ENCODE results near the gene PGLYRP1. TPM values are rescaled to one million over a fixed set of nuclear protein-coding genes. Genes with fewer than 3 reads are reported as not detected.

Gene PGLYRP1
- total and polyA plus RNA-seq, 4 donors, result 0.25 to 13.9 (median 0.76) TPM

DNA sequence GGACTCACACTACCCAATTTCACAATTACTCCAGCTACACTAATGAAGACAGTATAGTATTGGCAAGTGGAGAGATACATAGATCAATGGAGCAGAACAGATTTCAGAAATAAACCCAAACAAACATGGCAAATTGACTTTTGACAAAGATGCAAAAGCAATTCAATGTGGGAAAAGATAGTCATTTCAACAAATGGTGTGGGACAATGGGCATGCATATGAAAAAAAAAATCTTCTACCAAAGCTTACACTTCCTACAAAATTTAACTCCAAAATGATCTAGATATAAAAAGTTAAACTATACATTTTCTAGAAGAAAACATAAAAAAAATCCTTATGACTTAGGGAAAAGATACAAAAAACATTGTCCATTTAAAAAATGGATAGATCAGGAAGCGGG lies 20.7 kb upstream of the PGLYRP1 start:
- Histone ChIP-seq H3K4me3 (ENCODE audit: low read depth in 1 of 3, low read length in 3 of 3) (no peak overlapping the region), H3K9ac (ENCODE audit: low read depth in 1 of 2, low read length in 2 of 2) (no peak overlapping the region), H3K36me3 (ENCODE audit: control insufficient read depth in 4 of 4, insufficient read depth in 3 of 4, low read depth in 1 of 4, low read length in 3 of 4) (no peaks in the 10 kb centered on the region), H3K9me3 (ENCODE audit: control insufficient read depth in 4 of 4, low read length in 3 of 4) (peaks cover 2 to 5% (median 2%) of the 10 kb centered on the region in 4 donors), H3K27ac (ENCODE audit: low read depth in 1 of 2, low read length in 2 of 2) (no peak overlapping the region), H3K27me3 (ENCODE audit: control insufficient read depth in 4 of 4, insufficient read depth in 4 of 4, low read length in 3 of 4) (peaks cover 0 to 8% (median 1%) of the 10 kb centered on the region in 4 donors), H3K4me1 (ENCODE audit: control insufficient read depth in 4 of 4, insufficient read depth in 4 of 4, low read length in 3 of 4) (no peaks in the 10 kb centered on the region)
- DNase-seq (ENCODE audit: low spot score), result no peak
- TF ChIP-seq FOXA2 (IDR thresholded peaks at IDR 0.05), result no peak
- TF ChIP-seq NR2F2 (IDR thresholded peaks at IDR 0.05), result no peak
- TF ChIP-seq HNF4A (conservative IDR thresholded peaks at IDR 0.05), result no peak
- TF ChIP-seq, protein P1, sequence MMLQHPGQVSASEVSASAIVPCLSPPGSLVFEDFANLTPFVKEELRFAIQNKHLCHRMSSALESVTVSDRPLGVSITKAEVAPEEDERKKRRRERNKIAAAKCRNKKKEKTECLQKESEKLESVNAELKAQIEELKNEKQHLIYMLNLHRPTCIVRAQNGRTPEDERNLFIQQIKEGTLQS (IDR thresholded peaks at IDR 0.05), result no peak
- TF ChIP-seq SP1 (IDR thresholded peaks at IDR 0.05), result no peak
- TF ChIP-seq RXRA (IDR thresholded peaks at IDR 0.05), result no peak
- TF ChIP-seq, protein P2, sequence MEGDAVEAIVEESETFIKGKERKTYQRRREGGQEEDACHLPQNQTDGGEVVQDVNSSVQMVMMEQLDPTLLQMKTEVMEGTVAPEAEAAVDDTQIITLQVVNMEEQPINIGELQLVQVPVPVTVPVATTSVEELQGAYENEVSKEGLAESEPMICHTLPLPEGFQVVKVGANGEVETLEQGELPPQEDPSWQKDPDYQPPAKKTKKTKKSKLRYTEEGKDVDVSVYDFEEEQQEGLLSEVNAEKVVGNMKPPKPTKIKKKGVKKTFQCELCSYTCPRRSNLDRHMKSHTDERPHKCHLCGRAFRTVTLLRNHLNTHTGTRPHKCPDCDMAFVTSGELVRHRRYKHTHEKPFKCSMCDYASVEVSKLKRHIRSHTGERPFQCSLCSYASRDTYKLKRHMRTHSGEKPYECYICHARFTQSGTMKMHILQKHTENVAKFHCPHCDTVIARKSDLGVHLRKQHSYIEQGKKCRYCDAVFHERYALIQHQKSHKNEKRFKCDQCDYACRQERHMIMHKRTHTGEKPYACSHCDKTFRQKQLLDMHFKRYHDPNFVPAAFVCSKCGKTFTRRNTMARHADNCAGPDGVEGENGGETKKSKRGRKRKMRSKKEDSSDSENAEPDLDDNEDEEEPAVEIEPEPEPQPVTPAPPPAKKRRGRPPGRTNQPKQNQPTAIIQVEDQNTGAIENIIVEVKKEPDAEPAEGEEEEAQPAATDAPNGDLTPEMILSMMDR (IDR thresholded peaks at IDR 0.05; ENCODE audit: low read depth, low read length, missing input control), result no peak
- TF ChIP-seq YY1 (IDR thresholded peaks at IDR 0.05), result no peak
- no peak for TF ChIP-seq FOXA1 (IDR thresholded peaks at IDR 0.05)
- no peak for TF ChIP-seq RAD21 (IDR thresholded peaks at IDR 0.05)
- no peak for TF ChIP-seq GABPA (IDR thresholded peaks at IDR 0.05 in 1 of 2, conservative IDR thresholded peaks at IDR 0.05 in 1 of 2)
- TF ChIP-seq JUND (IDR thresholded peaks at IDR 0.05), result no peak
- TF ChIP-seq TAF1 (conservative IDR thresholded peaks at IDR 0.05), result no peak
- 98% methylated on average over 1 of the region's 1 CpG for WGBS

DNA sequence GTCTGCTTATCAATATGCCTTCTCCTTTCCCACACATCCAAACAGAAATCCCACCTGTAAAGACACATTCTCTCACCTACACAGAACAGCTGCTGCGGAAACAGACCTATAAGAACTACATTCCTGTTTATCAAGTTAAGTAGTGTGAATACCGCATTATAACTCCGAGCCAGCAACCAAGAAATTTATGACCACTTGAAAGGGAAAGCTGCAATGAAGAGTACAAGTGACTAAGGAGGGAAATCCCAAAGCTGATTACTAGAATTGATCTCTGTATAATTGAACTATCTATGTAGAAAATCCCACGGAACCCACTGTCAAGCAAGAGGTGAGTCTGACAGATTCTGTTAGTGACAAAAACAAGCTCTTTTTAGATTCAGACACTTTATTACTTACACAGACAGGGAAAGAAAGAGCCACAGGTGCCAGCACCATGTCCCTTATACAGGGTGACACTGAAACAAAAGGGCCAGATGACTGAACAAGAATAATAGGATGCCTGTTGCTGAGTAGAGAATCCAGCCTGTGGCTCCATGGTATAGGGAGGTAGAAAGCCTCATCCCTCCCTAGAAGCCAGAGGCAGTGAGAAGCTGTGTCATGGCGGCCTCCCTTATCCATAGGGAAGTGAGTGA lies 19.5 kb upstream of the PGLYRP1 start:
- Histone ChIP-seq H3K27ac (ENCODE audit: low read depth in 1 of 2, low read length in 2 of 2) (no peak overlapping the region), H3K9me3 (ENCODE audit: control insufficient read depth in 4 of 4, low read length in 3 of 4) (peaks cover 2 to 5% (median 2%) of the 10 kb centered on the region in 4 donors), H3K27me3 (ENCODE audit: control insufficient read depth in 4 of 4, insufficient read depth in 4 of 4, low read length in 3 of 4) (peaks cover 0 to 8% (median 1%) of the 10 kb centered on the region in 4 donors), H3K4me1 (ENCODE audit: control insufficient read depth in 4 of 4, insufficient read depth in 4 of 4, low read length in 3 of 4) (no peaks in the 10 kb centered on the region), H3K4me3 (ENCODE audit: low read depth in 1 of 3, low read length in 3 of 3) (no peak overlapping the region), H3K9ac (ENCODE audit: low read depth in 1 of 2, low read length in 2 of 2) (no peak overlapping the region), H3K36me3 (ENCODE audit: control insufficient read depth in 4 of 4, insufficient read depth in 3 of 4, low read depth in 1 of 4, low read length in 3 of 4) (no peaks in the 10 kb centered on the region)
- TF ChIP-seq NR2F2 (IDR thresholded peaks at IDR 0.05) (no peak), HNF4A (conservative IDR thresholded peaks at IDR 0.05) (no peak), REST (IDR thresholded peaks at IDR 0.05) (no peak), RAD21 (IDR thresholded peaks at IDR 0.05) (no peak), HNF4G (IDR thresholded peaks at IDR 0.05) (no peak), RXRA (IDR thresholded peaks at IDR 0.05) (no peak), TAF1 (conservative IDR thresholded peaks at IDR 0.05) (no peak), FOXA2 (IDR thresholded peaks at IDR 0.05) (no peak), GABPA (IDR thresholded peaks at IDR 0.05 in 1 of 2, conservative IDR thresholded peaks at IDR 0.05 in 1 of 2) (no peak), YY1 (IDR thresholded peaks at IDR 0.05) (no peak), JUND (IDR thresholded peaks at IDR 0.05) (no peak), SP1 (IDR thresholded peaks at IDR 0.05) (no peak), MAX (IDR thresholded peaks at IDR 0.05) (no peak), FOXA1 (IDR thresholded peaks at IDR 0.05) (no peak), EGR1 (IDR thresholded peaks at IDR 0.05; ENCODE audit: low read depth in 2 of 2) (no peak)
- TF ChIP-seq, protein P1 (IDR thresholded peaks at IDR 0.05), result no peak
- TF ChIP-seq, protein P2 (IDR thresholded peaks at IDR 0.05; ENCODE audit: low read depth, low read length, missing input control), result no peak
- 74% methylated on average over 5 of the region's 5 CpGs for WGBS
- no peak for DNase-seq (ENCODE audit: low spot score)

Data from liver (tissue), 9 donors.